GM10847 (cell line): ENCODE data around the gene SOX8.

Source experiments
- POLR2A ChIP-seq: IDR thresholded peaks from 2 replicates; pipeline ENCODE4 v1.6.1; 2011; ENCODE audit not compliant: insufficient read length; ENCODE audit errors: extremely low read depth

Gene SOX8

GRCh38 chr16:1034230-1035065 lies 52.9 kb downstream of the SOX8 start:
- no peak for TF ChIP-seq POLR2A

- no peak for TF ChIP-seq POLR2A
Measured at GRCh38 chr16:1035066-1035415, 53.5 kb downstream of the SOX8 start.

GRCh38 chr16:1036166-1036565 lies 54.6 kb downstream of the SOX8 start:
- TF ChIP-seq POLR2A = no peak
